Myocyte (in vitro differentiated cells): Measurements from ENCODE around the gene COX18. TPM values are rescaled to one million over a fixed set of nuclear protein-coding genes. Genes with fewer than 3 reads are reported as not detected.

ENCODE experiments used
- total RNA-seq: library from RNA; depleted of rRNA; stranded (reverse); fragments of >200 nt; gene quantifications from 2 replicates; pipeline ENCODE4 v1.2.3, GENCODE V29; 2014

The COX18 gene
- total RNA-seq, 1 donor from 2014 or later = 30.1 TPM

Other genes starting within 250 kb of the COX18 start
- gene ANKRD17, start 189.1 kb upstream of the COX18 start, total RNA-seq = 59.6 and 64.9 TPM in 2 replicates